CD4-positive, alpha-beta T cell treated with Interleukin-17A for 4 hours (primary cell): ENCODE measurements around the gene TRIM24.

Experiments used
- DNase-seq: peaks from one replicate; pipeline ENCODE4 v3.0.0-alpha.2; 2020; ENCODE audit warnings: mixed read lengths

The TRIM24 gene

DNA sequence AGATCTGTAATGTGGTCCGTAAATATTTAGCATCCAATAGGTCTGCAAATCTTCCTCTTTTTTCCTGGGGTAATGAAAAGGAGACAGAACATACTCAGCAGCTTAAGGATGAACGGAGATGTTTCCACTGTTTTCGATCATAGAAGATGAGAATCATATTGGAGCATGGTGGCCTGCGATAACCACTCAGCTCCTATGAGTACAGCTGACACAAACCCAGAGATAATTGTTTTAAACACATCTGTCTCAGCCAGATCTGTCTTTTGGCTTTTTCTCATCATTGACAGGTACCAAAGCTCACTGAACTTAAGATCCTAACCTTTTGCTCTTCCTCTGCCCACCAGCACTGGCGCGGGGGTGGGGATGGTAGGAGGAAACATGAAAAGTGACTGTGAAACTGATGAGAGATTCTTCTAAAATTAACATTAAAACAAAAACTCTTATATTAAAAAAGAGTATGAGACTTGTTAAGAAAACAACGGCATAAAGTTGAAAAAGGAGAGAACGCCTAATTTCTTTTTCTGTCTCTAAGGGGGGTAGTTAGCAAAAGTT lies 170.1 kb downstream of the TRIM24 start:
- no peak for DNase-seq

- no peak for DNase-seq
Measured at GRCh38 chr7:138632384-138632783, 172.3 kb downstream of the TRIM24 start.

- no peak for DNase-seq
Measured at GRCh38 chr7:138632826-138633602, 173.0 kb downstream of the TRIM24 start.
